Large intestine (tissue), 3 donors: ENCODE measurements around the gene CCDC126. TPM values are rescaled to one million over a fixed set of nuclear protein-coding genes. Genes with fewer than 3 reads are reported as not detected.
"Not testable (repeated sequence)": the region's sequence is repeated elsewhere in the genome, so short reads cannot be mapped to it uniquely, and the experiment has no call there.

ENCODE experiments used
- DNase-seq, 2 donors: peaks; one replicate each; pipeline versions ENCODE4 v3.0.0 to v3.0.0-alpha.2; 2013
- H3K27ac ChIP-seq: one replicate; pipeline ENCODE4 v1.5.1; 2013; ENCODE audit warnings: low read length
- H3K27me3 ChIP-seq: 2 replicates; pipeline ENCODE4 v1.6.1; 2013; ENCODE audit warnings: low read length; ENCODE audit not compliant: control insufficient read depth, insufficient read depth
- H3K36me3 ChIP-seq: 2 replicates; pipeline ENCODE4 v1.6.1; 2013; ENCODE audit warnings: low read length; ENCODE audit not compliant: control insufficient read depth, insufficient read depth
- H3K4me1 ChIP-seq: one replicate; pipeline ENCODE4 v1.6.1; 2013; ENCODE audit warnings: low read length; ENCODE audit not compliant: control insufficient read depth, insufficient read depth
- H3K4me3 ChIP-seq: one replicate; pipeline ENCODE4 v1.5.1; 2013; ENCODE audit warnings: low read length
- H3K9me3 ChIP-seq: one replicate; pipeline ENCODE4 v1.6.1; 2013; ENCODE audit warnings: mild to moderate bottlenecking, low read depth, low read length, moderate library complexity; ENCODE audit not compliant: control insufficient read depth
- WGBS: methylation state at CpG from one replicate; pipeline ENCODE4 v1.1.5; 2013; ENCODE audit warnings: low lambda C conversion rate; ENCODE audit not compliant: insufficient coverage; 5-methylcytosine and 5-hydroxymethylcytosine counted together
- polyA plus RNA-seq: library from polyadenylated mRNA; unstranded; fragments of 120-200 nt; gene quantifications from one replicate; pipeline ENCODE4 v1.2.1, GENCODE V29; 2013

The CCDC126 gene
- polyA plus RNA-seq, 1 donor, result 24.6 TPM

GRCh38 chr7:23662124-23662983 lies 65.2 kb downstream of the CCDC126 start:
- peaks cover 6% of the 10 kb centered on the region for H3K9me3 ChIP-seq
- DNase-seq, result no peak
- no peaks in the 10 kb centered on the region for H3K27me3 ChIP-seq
- H3K36me3 ChIP-seq, result no peaks in the 10 kb centered on the region
- WGBS, result 92% methylated on average over 2 of the region's 8 CpGs
- H3K4me3 ChIP-seq, result no peak overlapping the region
- no peak overlapping the region for H3K27ac ChIP-seq
- no peaks in the 10 kb centered on the region for H3K4me1 ChIP-seq

GRCh38 chr7:23662984-23663313 lies 65.8 kb downstream of the CCDC126 start:
- Histone ChIP-seq H3K27ac (no peak overlapping the region), H3K27me3 (no peaks in the 10 kb centered on the region), H3K36me3 (no peaks in the 10 kb centered on the region), H3K4me1 (no peaks in the 10 kb centered on the region), H3K4me3 (no peak overlapping the region), H3K9me3 (peaks cover 6% of the 10 kb centered on the region)
- 100% methylated on average over 1 of the region's 2 CpGs for WGBS
- no peak for DNase-seq

GRCh38 chr7:23664122-23664521 lies 66.9 kb downstream of the CCDC126 start:
- Histone ChIP-seq H3K4me1 (no peaks in the 10 kb centered on the region), H3K36me3 (no peaks in the 10 kb centered on the region), H3K27me3 (no peaks in the 10 kb centered on the region), H3K9me3 (no peaks in the 10 kb centered on the region), H3K4me3 (no peak overlapping the region), H3K27ac (no peak overlapping the region)
- no peak for DNase-seq

GRCh38 chr7:23672033-23672432 lies 74.9 kb downstream of the CCDC126 start:
- Histone ChIP-seq H3K9me3 (no peaks in the 10 kb centered on the region), H3K4me1 (no peaks in the 10 kb centered on the region), H3K27ac (no peak overlapping the region), H3K27me3 (no peaks in the 10 kb centered on the region), H3K4me3 (no peak overlapping the region), H3K36me3 (no peaks in the 10 kb centered on the region)
- 38% methylated on average over 1 of the region's 3 CpGs for WGBS
- DNase-seq, result no peak

- peak within 1 kb of the TSS; percentile 87 for H3K27ac ChIP-seq
- peak within 1 kb of the TSS; percentile 78 for H3K4me3 ChIP-seq
- no CpG with 5 or more reads among the region's 53 CpGs for WGBS
- H3K4me1 ChIP-seq, result peaks cover 5% of the 10 kb centered on the region
- H3K36me3 ChIP-seq, result no peaks in the 10 kb centered on the region
- no peaks in the 10 kb centered on the region for H3K27me3 ChIP-seq
- peak; percentile 90 to 91 for DNase-seq
- H3K9me3 ChIP-seq, result no peaks in the 10 kb centered on the region
These were observed 82.8 kb downstream of the CCDC126 start, which contains the start of gene FAM221A for GRCh38 chr7:23679898-23680413. TSS of gene FAM221A (plus strand) at chr7:23680199. CDS start at chr7:23680219, 20 bp downstream.

- peak; percentile 71 to 90 for DNase-seq
- peak overlapping the region; percentile 87 for H3K27ac ChIP-seq
- WGBS, result no CpG with 5 or more reads among the region's 42 CpGs
- H3K9me3 ChIP-seq, result no peaks in the 10 kb centered on the region
- H3K27me3 ChIP-seq, result no peaks in the 10 kb centered on the region
- H3K4me3 ChIP-seq, result peak overlapping the region; percentile 78
- H3K4me1 ChIP-seq, result peaks cover 5% of the 10 kb centered on the region
- peaks cover 3% of the 10 kb centered on the region for H3K36me3 ChIP-seq
These were observed 83.5 kb downstream of the CCDC126 start for GRCh38 chr7:23680414-23681405.

GRCh38 chr7:23684041-23684440 lies 86.9 kb downstream of the CCDC126 start:
- H3K27ac ChIP-seq, H3K4me1 ChIP-seq, H3K27me3 ChIP-seq, DNase-seq, H3K9me3 ChIP-seq, H3K4me3 ChIP-seq, H3K36me3 ChIP-seq: not testable (repeated sequence)
- no CpG with 5 or more reads among the region's 6 CpGs for WGBS

- H3K9me3 ChIP-seq, result no peaks in the 10 kb centered on the region
- WGBS, result no CpG with 5 or more reads among the region's 3 CpGs
- peaks cover 5% of the 10 kb centered on the region for H3K4me1 ChIP-seq
- DNase-seq, result peak in 1 of 2 donors; percentile 58
- peaks cover 12% of the 10 kb centered on the region for H3K36me3 ChIP-seq
- no peaks in the 10 kb centered on the region for H3K27me3 ChIP-seq
- no peak overlapping the region for H3K4me3 ChIP-seq
- peak overlapping the region; percentile 47 for H3K27ac ChIP-seq
These were observed 88.5 kb downstream of the CCDC126 start for GRCh38 chr7:23685731-23686130.

- DNase-seq, result no peak
- Histone ChIP-seq H3K4me1 (peaks cover 5% of the 10 kb centered on the region), H3K36me3 (peaks cover 19% of the 10 kb centered on the region), H3K4me3 (no peak overlapping the region), H3K27ac (no peak overlapping the region), H3K27me3 (no peaks in the 10 kb centered on the region), H3K9me3 (no peaks in the 10 kb centered on the region)
- no CpG with 5 or more reads among the region's 2 CpGs for whole genome bisulfite sequencing
These were observed 89.8 kb downstream of the CCDC126 start for GRCh38 chr7:23687011-23687410.

GRCh38 chr7:23689165-23689564 lies 92.0 kb downstream of the CCDC126 start:
- no peak for DNase-seq
- Histone ChIP-seq H3K27ac (no peak overlapping the region), H3K27me3 (no peaks in the 10 kb centered on the region), H3K9me3 (peaks cover 6% of the 10 kb centered on the region), H3K36me3 (peaks cover 28% of the 10 kb centered on the region), H3K4me3 (no peak overlapping the region), H3K4me1 (peaks cover 3% of the 10 kb centered on the region)
- no CpG with 5 or more reads among the region's 4 CpGs for WGBS
